T-helper 2 cell (primary cell): ENCODE data around the gene USP40.

Source experiments
- DNase-seq, 5 experiments: peaks; one replicate each; pipeline versions ENCODE4 v3.0.0 to v3.0.0-alpha.2; 2012 to 2022

Gene USP40

GRCh38 chr2:233497692-233498091 is 68.9 kb downstream of the USP40 start:
- DNase-seq = no peak

- DNase-seq = no peak
These were observed 70.8 kb downstream of the USP40 start for GRCh38 chr2:233495503-233496496.

- no peak for DNase-seq
These were observed 73.8 kb downstream of the USP40 start for GRCh38 chr2:233492751-233493150.

GRCh38 chr2:233492078-233492477 is 74.5 kb downstream of the USP40 start:
- DNase-seq = no peak

- DNase-seq = no peak
These were observed 75.3 kb downstream of the USP40 start for GRCh38 chr2:233491326-233491725.

- DNase-seq = no peak
These were observed 75.8 kb downstream of the USP40 start for GRCh38 chr2:233490831-233491230.

- no peak for DNase-seq
These were observed 76.9 kb downstream of the USP40 start for GRCh38 chr2:233489666-233490065.

GRCh38 chr2:233489143-233489542 is 77.4 kb downstream of the USP40 start:
- no peak for DNase-seq

- no peak for DNase-seq
These were observed 78.7 kb downstream of the USP40 start for GRCh38 chr2:233487748-233488345.

GRCh38 chr2:233486778-233487552 is 79.6 kb downstream of the USP40 start:
- no peak for DNase-seq

- no peak for DNase-seq
These were observed 80.2 kb downstream of the USP40 start for GRCh38 chr2:233486357-233486756.

- no peak for DNase-seq
These were observed 80.9 kb downstream of the USP40 start for GRCh38 chr2:233485726-233486125.

GRCh38 chr2:233482616-233483015 is 84.0 kb downstream of the USP40 start:
- DNase-seq = no peak

- no peak for DNase-seq
These were observed 85.0 kb downstream of the USP40 start for GRCh38 chr2:233481368-233482142.

GRCh38 chr2:233480490-233481202 is 85.9 kb downstream of the USP40 start:
- no peak for DNase-seq

GRCh38 chr2:233479616-233480489 is 86.7 kb downstream of the USP40 start:
- DNase-seq = no peak

GRCh38 chr2:233477548-233478433 is 88.8 kb downstream of the USP40 start:
- DNase-seq = no peak

- no peak for DNase-seq
These were observed 89.7 kb downstream of the USP40 start for GRCh38 chr2:233476651-233477547.

- DNase-seq = no peak
These were observed 90.5 kb downstream of the USP40 start for GRCh38 chr2:233476063-233476410.
